ENCODE data around the gene YPEL1. TPM values are rescaled to one million over a fixed set of nuclear protein-coding genes. Genes with fewer than 3 reads are reported as not detected.
"Not testable (repeated sequence)": the region's sequence is repeated elsewhere in the genome, so short reads cannot be mapped to it uniquely, and the experiment has no call there.

YPEL1 gene
- total and polyA plus RNA-seq, 3 experiments from 2014 or later: 2.4 to 27.0 (median 2.6) TPM

DNA sequence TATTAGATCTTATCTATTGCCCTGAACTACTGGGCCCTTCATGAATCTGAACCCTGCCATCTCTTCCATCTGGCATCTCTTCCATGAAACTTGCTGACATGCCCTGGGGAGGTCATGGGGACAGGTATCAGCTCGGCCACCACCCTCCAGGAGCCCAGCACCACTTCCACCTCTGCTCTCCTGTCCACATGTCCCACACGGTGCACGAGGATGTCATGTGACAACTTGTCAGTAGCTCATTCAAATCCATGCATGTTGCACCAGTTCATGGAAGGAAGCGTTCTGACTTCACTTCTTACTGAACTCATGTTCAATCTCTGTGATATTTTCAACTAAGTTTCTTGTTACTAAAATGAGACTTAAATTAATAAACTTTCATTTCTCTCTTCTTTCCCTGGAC, 16.6 kb downstream of the YPEL1 start:
- H3K36me3 ChIP-seq (ENCODE audit: insufficient read depth, low read length): no peaks in the 10 kb centered on the region
- H3K4me3 ChIP-seq (ENCODE audit: low read length): no peak overlapping the region
- no peaks in the 10 kb centered on the region for H3K27me3 Mint-ChIP-seq
- DNase-seq: no peak
- ChIA-PET POLR2A (no interaction called here), CTCF (interaction anchor here (0.9 to 2.1 kb wide), 2 partner anchors 12 to 219 kb away, joined by 3 to 9 read pairs; no protein-coding TSS in a partner anchor)
- H3K36me3 Mint-ChIP-seq: peaks cover 0 to 7% (median 2%) of the 10 kb centered on the region in 3 donors
- H3K4me1 ChIP-seq (ENCODE audit: insufficient read depth, low read length): no peaks in the 10 kb centered on the region
- H3K27ac ChIP-seq (ENCODE audit: low read depth, low read length): no peak overlapping the region
- H3K9me3 ChIP-seq (ENCODE audit: low read length): no peaks in the 10 kb centered on the region
- H3K4me1 Mint-ChIP-seq: peaks cover 7 to 27% (median 12%) of the 10 kb centered on the region in 3 donors
- peak overlapping the region in 7 of 8 donors; percentile 37 to 96 (median 68) for H3K27ac Mint-ChIP-seq
- no peak overlapping the region for H3K4me3 Mint-ChIP-seq
- H3K27me3 ChIP-seq (ENCODE audit: insufficient read depth, low read length, poor library complexity, severe bottlenecking): no peaks in the 10 kb centered on the region
- H3K9me3 Mint-ChIP-seq: no peaks in the 10 kb centered on the region

DNA sequence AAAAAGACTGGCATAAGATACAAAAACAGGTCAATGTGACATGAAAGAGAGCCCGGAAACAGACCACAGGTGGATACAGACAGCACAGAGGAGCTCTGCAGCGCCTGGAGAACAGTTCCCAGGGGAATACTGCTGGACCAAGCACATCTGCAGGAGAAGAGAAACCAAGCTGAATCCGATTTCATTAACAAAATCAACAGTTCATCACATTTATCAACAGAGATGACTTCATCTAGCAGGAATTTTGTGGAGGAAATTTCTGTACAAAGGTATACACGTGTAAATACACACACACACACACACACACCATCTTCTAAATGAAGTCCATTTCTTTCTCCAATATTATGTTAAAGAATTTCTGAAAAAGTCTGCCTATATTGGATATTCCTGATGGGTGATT, 17.1 kb downstream of the YPEL1 start:
- peaks cover 3% of the 10 kb centered on the region for H3K27me3 ChIP-seq (ENCODE audit: insufficient read depth, low read length, poor library complexity, severe bottlenecking)
- Mint-ChIP-seq H3K27ac (peak overlapping the region in 2 of 8 donors; percentile 68 to 96), H3K4me1 (peaks cover 7 to 30% (median 14%) of the 10 kb centered on the region in 3 donors), H3K4me3 (no peak overlapping the region), H3K27me3 (no peaks in the 10 kb centered on the region), H3K36me3 (peaks cover 0 to 5% (median 2%) of the 10 kb centered on the region in 3 donors), H3K9me3 (no peaks in the 10 kb centered on the region)
- H3K27ac ChIP-seq (ENCODE audit: low read depth, low read length): no peak overlapping the region
- no peaks in the 10 kb centered on the region for H3K9me3 ChIP-seq (ENCODE audit: low read length)
- H3K4me1 ChIP-seq (ENCODE audit: insufficient read depth, low read length): peaks cover under 1% of the 10 kb centered on the region
- no peaks in the 10 kb centered on the region for H3K36me3 ChIP-seq (ENCODE audit: insufficient read depth, low read length)
- ChIA-PET CTCF (interaction anchor here (0.9 to 2.1 kb wide), 2 partner anchors 12 to 219 kb away, joined by 3 to 9 read pairs; no protein-coding TSS in a partner anchor), POLR2A (no interaction called here)
- no peak overlapping the region for H3K4me3 ChIP-seq (ENCODE audit: low read length)
- DNase-seq: no peak

DNA sequence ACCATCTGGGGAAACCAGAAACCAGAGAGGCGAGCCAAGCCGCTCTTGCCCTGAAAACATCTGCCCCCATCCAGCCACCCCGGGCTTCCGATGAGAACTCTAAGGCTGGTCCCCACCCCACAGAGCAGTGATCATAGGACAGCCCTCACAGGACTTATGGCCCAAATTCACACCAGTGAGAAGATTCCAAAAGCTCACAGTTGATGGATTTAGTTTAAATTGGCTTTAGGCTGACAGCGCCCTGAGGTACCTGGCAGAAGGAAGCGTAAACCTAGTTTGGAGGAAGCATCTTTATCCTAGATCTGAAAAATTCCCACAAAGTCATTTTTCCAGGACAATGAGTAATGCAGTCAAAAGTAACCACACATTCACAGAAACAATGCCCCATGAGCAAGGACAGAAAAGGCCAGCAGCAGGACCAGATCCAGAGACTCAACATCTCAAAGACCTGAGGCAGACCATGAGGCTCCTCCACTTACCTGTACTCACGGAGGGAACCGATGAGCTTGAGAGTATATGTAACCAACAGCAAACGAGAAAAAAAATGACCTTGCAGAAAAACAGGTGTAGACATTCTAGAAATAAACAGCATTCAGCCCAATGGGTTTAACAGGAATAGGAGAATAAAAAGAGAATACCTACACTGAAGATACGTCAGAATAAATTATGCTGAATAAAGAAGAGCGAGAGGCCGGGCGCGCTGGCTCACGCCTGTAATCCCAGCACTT, 19.0 kb downstream of the YPEL1 start:
- CTCF ChIA-PET: interaction anchor here (0.6 to 0.7 kb wide), 2 partner anchors 31 to 100 kb away, joined by 3 read pairs; no protein-coding TSS in a partner anchor
- H3K4me1 ChIP-seq (ENCODE audit: insufficient read depth, low read length); H3K9me3 Mint-ChIP-seq; H3K27ac Mint-ChIP-seq; H3K36me3 ChIP-seq (ENCODE audit: insufficient read depth, low read length); H3K27me3 Mint-ChIP-seq; H3K4me3 Mint-ChIP-seq; H3K27me3 ChIP-seq (ENCODE audit: insufficient read depth, low read length, poor library complexity, severe bottlenecking); H3K9me3 ChIP-seq (ENCODE audit: low read length); DNase-seq; H3K36me3 Mint-ChIP-seq; POLR2A ChIA-PET; H3K4me3 ChIP-seq (ENCODE audit: low read length); H3K27ac ChIP-seq (ENCODE audit: low read depth, low read length): not testable (repeated sequence)
- H3K4me1 Mint-ChIP-seq: peaks cover 12 to 38% (median 22%) of the 10 kb centered on the region in 3 donors

DNA sequence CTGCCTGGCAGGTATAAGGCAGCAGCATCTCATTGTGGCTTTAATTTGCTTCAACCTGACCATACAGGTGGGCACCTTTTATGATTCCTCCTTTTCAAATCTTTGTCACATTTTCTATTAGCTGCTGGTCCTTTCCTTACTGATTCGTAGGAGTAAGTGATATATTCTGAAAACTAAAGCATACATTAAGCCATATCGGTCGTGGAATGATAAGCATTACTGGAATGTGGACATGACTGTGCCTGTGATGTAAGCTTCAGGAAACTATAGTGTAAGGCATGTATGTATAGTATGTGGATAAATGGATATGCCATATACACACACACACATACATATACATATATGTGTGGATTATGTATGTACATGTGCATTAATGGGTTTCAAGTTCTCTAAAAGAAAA, 20.8 kb downstream of the YPEL1 start:
- Histone ChIP-seq H3K27me3 (ENCODE audit: insufficient read depth, low read length, poor library complexity, severe bottlenecking) (peaks cover 3% of the 10 kb centered on the region), H3K27ac (ENCODE audit: low read depth, low read length) (no peak overlapping the region), H3K36me3 (ENCODE audit: insufficient read depth, low read length) (no peaks in the 10 kb centered on the region), H3K4me1 (ENCODE audit: insufficient read depth, low read length) (peaks cover 8% of the 10 kb centered on the region), H3K4me3 (ENCODE audit: low read length) (no peak overlapping the region), H3K9me3 (ENCODE audit: low read length) (no peaks in the 10 kb centered on the region)
- CTCF ChIA-PET: interaction anchor here (1.1 kb wide), 1 partner anchor 237 kb away, joined by 4 read pairs; the partner anchor contains the start of gene PPM1F
- peaks cover 1 to 19% (median 5%) of the 10 kb centered on the region in 3 donors for H3K36me3 Mint-ChIP-seq
- H3K27ac Mint-ChIP-seq: peak overlapping the region in 1 of 8 donors; percentile 52
- H3K27me3 Mint-ChIP-seq: no peaks in the 10 kb centered on the region
- POLR2A ChIA-PET: no interaction called here
- H3K4me1 Mint-ChIP-seq: peaks cover 12 to 38% (median 22%) of the 10 kb centered on the region in 3 donors
- H3K4me3 Mint-ChIP-seq: no peak overlapping the region
- no peaks in the 10 kb centered on the region for H3K9me3 Mint-ChIP-seq
- no peak for DNase-seq

DNA sequence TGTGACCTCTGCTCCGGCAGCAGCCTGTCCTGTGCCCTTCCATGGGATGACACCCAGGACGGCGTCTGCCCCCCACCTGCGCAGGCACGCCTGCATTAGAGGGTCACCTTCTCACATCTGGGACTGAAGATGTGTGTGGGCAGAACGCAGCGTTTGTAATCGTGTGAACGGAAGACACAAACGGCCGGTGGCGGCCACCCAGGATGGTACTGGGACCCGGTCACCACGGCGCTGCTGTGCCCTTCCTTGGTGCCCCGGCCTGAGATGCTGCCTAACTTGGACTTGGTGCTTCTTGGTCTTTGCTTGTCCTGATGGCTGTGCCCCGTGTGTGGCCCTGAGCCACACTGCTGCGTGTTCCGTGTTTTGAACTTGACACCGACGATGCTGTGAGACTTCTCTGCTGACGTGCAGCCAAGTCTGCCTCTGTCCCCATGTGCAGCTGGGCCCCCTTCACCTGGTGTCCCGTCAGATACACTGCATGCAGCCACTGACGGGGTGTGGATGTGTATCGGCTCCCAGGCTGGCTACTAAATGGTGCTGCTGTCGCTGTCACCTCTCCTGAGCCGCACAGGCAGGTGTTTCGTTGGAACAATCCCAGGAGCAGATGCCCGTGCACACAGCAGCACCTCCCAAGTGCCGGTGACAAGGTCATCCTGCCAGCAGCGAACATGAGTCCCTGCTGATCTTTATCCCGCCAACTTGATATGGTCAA, 21.4 kb downstream of the YPEL1 start:
- POLR2A ChIA-PET: no interaction called here
- no peaks in the 10 kb centered on the region for H3K27me3 Mint-ChIP-seq
- Histone ChIP-seq H3K27me3 (ENCODE audit: insufficient read depth, low read length, poor library complexity, severe bottlenecking) (peaks cover 3% of the 10 kb centered on the region), H3K4me3 (ENCODE audit: low read length) (no peak overlapping the region), H3K36me3 (ENCODE audit: insufficient read depth, low read length) (no peaks in the 10 kb centered on the region), H3K27ac (ENCODE audit: low read depth, low read length) (no peak overlapping the region), H3K4me1 (ENCODE audit: insufficient read depth, low read length) (peaks cover 8% of the 10 kb centered on the region), H3K9me3 (ENCODE audit: low read length) (no peaks in the 10 kb centered on the region)
- DNase-seq: no peak
- no peaks in the 10 kb centered on the region for H3K9me3 Mint-ChIP-seq
- peaks cover 12 to 36% (median 19%) of the 10 kb centered on the region in 3 donors for H3K4me1 Mint-ChIP-seq
- H3K36me3 Mint-ChIP-seq: peaks cover 2 to 23% (median 5%) of the 10 kb centered on the region in 3 donors
- H3K4me3 Mint-ChIP-seq: no peak overlapping the region
- CTCF ChIA-PET: interaction anchor here (0.7 to 1.1 kb wide), 6 partner anchors 11 to 239 kb away, joined by 3 to 7 read pairs (median 4); partner anchors contain the start of gene PPM1F
- H3K27ac Mint-ChIP-seq: no peak overlapping the region

DNA sequence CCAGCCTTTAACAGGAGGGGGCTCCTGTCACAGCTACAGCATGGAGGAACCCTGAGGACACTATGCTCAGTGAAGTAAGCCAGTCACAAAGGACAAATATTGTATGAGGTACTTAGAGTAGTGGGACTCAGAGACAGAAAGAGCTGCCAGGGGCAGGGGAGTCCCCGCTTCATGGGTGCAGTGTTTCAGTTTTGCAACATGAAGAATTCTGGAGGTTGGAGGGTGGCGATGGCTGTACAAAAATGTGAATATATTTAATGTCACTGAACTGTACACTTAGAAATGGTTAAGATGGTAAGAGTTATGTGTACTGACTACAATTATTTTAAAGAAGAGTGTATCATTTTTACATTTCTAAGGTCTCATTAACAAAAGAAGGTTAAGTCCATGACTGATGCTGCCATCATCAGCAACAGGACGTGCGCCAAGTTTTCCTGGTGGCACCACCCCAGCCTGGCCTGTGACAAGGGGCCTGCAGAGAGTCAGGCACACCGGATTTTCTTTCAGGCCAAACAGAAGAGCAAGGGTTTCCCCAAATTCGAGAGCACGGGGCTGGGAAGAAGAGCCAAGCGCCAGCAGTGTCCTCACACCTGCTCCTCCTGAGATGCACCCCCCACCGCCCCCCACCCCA, 22.1 kb downstream of the YPEL1 start:
- peaks cover 3 to 27% (median 5%) of the 10 kb centered on the region in 3 donors for H3K36me3 Mint-ChIP-seq
- Histone ChIP-seq H3K4me1 (ENCODE audit: insufficient read depth, low read length) (peaks cover 8% of the 10 kb centered on the region), H3K27me3 (ENCODE audit: insufficient read depth, low read length, poor library complexity, severe bottlenecking) (peaks cover 3% of the 10 kb centered on the region), H3K27ac (ENCODE audit: low read depth, low read length) (no peak overlapping the region), H3K9me3 (ENCODE audit: low read length) (no peaks in the 10 kb centered on the region), H3K36me3 (ENCODE audit: insufficient read depth, low read length) (no peaks in the 10 kb centered on the region), H3K4me3 (ENCODE audit: low read length) (peak overlapping the region; percentile 12)
- H3K27ac Mint-ChIP-seq: peak overlapping the region in 7 of 8 donors; percentile 7 to 93 (median 61)
- peaks cover 9 to 29% (median 14%) of the 10 kb centered on the region in 3 donors for H3K4me1 Mint-ChIP-seq
- H3K9me3 Mint-ChIP-seq: no peaks in the 10 kb centered on the region
- no peak for DNase-seq
- POLR2A ChIA-PET: no interaction called here
- H3K4me3 Mint-ChIP-seq: peak overlapping the region in 1 of 7 donors; percentile 43
- CTCF ChIA-PET: interaction anchor here (0.7 to 1.1 kb wide), 5 partner anchors 12 to 240 kb away, joined by 3 to 7 read pairs (median 4); no protein-coding TSS in a partner anchor
- H3K27me3 Mint-ChIP-seq: no peaks in the 10 kb centered on the region

DNA sequence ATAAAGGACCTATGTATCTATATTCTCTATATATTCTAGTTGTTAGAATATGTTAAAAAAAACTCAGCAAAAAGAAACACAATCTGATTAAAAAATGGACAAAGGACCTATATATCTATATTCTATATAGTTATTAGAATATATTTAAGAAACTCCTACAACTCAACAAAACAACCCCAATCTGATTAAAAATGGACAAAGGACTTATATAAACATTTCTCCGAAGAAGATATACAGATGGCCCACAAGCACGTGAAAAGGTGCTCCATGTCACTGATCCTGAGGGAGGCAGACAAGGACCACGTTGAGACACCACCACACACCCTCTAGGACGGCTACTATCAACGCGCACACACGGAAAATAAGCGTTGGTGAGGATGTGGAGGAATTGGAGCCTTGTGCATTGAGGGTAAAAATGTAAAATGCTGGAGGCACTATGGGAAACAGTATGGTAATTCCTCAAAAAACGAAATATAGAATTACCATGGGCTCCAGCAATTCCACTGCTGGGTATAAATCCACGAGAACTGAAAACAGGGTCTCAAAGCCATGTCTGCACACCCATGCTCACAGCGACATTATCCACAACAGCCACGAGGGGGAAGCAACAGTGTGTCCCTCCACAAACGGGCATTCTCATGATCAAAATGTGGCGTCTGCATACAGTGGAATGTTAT, 22.7 kb downstream of the YPEL1 start:
- Mint-ChIP-seq H3K4me3 (peak overlapping the region in 1 of 7 donors; percentile 43), H3K27ac (peak overlapping the region in 6 of 8 donors; percentile 15 to 93 (median 66)), H3K27me3 (no peaks in the 10 kb centered on the region), H3K4me1 (peaks cover 9 to 25% (median 14%) of the 10 kb centered on the region in 3 donors), H3K9me3 (no peaks in the 10 kb centered on the region), H3K36me3 (peaks cover 3 to 28% (median 5%) of the 10 kb centered on the region in 3 donors)
- H3K9me3 ChIP-seq (ENCODE audit: low read length): no peaks in the 10 kb centered on the region
- H3K27ac ChIP-seq (ENCODE audit: low read depth, low read length): no peak overlapping the region
- H3K4me3 ChIP-seq (ENCODE audit: low read length): peak overlapping the region; percentile 12
- POLR2A ChIA-PET: no interaction called here
- no peaks in the 10 kb centered on the region for H3K36me3 ChIP-seq (ENCODE audit: insufficient read depth, low read length)
- H3K4me1 ChIP-seq (ENCODE audit: insufficient read depth, low read length): peaks cover 8% of the 10 kb centered on the region
- CTCF ChIA-PET: interaction anchor here (0.7 to 1.1 kb wide), 5 partner anchors 12 to 241 kb away, joined by 3 to 7 read pairs (median 4); no protein-coding TSS in a partner anchor
- peaks cover 3% of the 10 kb centered on the region for H3K27me3 ChIP-seq (ENCODE audit: insufficient read depth, low read length, poor library complexity, severe bottlenecking)
- DNase-seq: peak; percentile 45 to 75 (median 47)
